Hepatic stellate cell (primary cell): ENCODE results near the gene RASGRF2.
"Not testable (repeated sequence)": the region's sequence is repeated elsewhere in the genome, so short reads cannot be mapped to it uniquely, and the experiment has no call there.

ENCODE experiments used
- DNase-seq: peaks from one replicate; pipeline ENCODE4 v3.0.0; 2011; ENCODE audit warnings: low spot score

The RASGRF2 gene

DNA sequence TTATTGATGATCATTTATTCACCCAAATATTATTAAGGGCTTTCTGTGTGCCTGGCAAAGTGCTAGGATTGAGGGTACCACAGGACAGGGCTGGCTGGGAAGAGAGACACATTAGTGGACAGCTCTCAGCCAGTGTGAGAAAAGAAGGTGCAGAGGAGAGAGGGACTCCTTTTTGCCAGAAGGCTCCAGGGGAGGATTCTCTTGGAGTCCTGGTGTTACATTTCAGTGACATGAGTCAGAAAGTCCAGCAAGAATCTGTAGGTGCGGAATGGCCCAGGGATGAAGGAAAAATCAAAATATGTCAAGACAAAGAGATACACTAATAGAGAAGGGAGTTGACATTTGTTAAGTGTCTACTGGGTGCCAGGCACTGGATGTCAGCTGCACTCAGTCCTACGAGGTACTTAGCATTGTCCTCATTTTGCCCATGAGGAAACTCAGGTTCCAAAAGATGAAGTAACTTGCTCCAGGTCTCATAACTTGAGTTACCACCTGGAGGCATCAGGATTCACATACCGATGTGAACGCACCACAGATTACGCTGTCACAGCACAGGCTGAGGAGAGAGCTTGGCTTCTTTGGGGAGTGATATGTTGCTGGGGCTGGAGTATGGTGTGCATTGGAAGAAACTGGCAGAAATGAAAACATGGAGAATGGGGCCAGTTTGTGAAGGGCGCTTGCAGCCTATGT is 60.5 kb downstream of the RASGRF2 start:
- DNase-seq = no peak

- no peak for DNase-seq
Observed at GRCh38 chr5:81021486-81021885, 61.3 kb downstream of the RASGRF2 start.

GRCh38 chr5:81021951-81022687 is 62.0 kb downstream of the RASGRF2 start:
- no peak for DNase-seq

DNA sequence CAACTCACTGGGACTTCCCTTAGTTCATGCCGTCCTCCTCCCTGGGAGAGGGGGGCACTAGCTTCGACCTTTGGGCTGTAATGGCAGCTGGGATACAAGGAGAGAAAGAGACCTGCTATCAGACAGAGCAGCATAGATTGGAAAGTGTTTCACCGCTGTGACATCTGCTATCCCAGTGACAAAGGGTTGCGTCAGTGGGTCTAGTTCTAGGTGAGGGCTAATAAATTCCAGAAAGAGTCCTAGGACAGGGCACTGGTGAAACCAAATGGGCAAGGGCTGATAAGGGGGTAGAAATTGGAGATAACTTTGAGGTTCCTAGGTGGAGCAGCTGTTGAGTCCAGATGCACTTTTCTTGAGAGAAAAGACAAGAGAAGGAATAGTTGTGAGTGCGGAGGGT is 62.5 kb downstream of the RASGRF2 start:
- no peak for DNase-seq

- DNase-seq = no peak
Observed at GRCh38 chr5:81023261-81023970, 63.3 kb downstream of the RASGRF2 start.

GRCh38 chr5:81027481-81028058 is 67.4 kb downstream of the RASGRF2 start:
- no peak for DNase-seq

GRCh38 chr5:81028888-81029287 is 68.7 kb downstream of the RASGRF2 start:
- DNase-seq = not testable (repeated sequence)

DNA sequence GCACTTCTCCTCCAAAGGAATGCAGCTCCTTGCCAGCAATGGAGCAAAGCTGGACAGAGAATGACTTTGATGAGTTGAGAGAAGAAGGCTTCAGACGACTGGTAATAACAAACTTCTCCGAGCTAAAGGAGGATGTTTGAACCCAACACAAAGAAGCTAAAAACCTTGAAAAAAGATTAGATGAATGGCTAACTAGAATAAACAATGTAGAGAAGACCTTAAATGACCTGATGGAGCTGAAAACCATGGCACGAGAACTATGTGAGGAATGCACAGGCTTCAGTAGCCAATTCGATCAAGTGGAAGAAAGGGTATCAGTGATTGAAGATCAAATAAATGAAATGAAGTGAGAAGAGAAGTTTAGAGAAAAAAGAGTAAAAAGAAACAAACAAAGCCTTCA is 69.6 kb downstream of the RASGRF2 start:
- not testable (repeated sequence) for DNase-seq

DNA sequence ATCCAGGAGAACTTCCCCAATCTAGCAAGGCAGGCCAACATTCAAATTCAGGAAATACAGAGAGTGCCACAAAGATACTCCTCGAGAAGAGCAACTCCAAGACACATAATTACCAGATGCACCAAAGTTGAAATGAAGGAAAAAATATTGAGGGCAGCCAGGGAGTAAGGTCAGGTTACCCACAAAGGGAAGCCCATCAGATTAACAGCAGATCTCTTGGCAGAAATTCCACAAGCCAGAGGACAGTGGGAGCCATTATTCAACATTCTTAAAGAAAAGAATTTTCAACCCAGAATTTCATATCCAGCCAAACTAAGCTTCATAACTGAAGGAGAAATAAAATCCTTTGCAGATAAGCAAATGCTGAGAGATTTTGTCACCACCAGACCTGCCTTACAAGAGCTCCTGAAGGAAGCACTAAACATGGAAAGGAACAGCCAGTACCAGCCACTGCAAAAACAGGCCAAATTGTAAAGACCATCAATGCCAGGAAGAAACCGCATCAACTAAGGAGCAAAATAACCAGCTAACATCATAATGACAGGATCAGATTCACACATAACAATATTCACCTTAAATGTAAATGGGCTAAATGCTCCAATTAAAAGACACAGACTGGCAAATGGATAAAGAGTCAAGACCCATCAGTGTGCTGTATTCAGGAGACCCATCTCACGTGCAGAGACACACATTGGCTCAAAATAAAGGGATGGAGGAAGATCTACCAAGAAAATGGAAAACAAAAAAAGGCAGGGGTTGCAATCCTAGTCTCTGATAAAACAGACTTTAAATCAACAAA is 70.3 kb downstream of the RASGRF2 start:
- DNase-seq = not testable (repeated sequence)

DNA sequence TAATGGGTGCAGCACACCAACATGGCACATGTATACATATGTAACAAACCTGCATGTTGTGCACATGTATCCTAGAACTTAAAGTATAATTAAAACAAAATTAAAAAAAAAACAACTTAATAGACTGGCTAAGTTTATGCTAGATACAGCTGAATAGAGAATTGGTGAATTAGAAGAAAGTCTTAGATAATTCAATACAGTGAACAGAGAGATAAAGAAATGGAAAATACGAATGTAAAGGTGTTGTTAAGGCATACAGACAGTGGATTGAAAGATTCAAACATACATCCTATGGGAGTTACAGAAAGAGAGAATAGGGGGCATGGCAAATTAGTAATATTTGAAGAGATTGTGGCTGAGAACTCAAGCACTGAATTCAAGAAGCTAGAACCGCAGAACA is 75.4 kb downstream of the RASGRF2 start:
- DNase-seq = no peak

DNA sequence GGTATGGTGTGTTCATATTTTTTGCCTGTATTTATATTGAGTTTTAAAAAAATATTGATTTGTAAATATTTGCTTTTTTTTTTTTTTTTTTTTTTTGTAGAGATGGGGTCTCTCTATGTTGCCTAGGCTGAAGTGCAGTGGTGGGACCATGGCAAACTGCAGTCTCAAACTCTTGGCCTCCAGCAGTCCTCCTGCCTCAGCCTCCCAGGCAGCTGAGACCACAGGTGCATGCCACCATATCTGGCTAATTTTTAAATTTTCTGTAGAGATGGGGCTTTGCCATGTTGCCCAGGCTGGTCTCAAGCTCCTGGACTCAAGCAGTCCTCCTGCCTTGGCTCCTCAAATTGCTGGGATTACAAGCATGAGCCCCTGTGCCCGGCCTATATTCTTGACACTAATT is 78.3 kb downstream of the RASGRF2 start:
- DNase-seq = no peak

DNA sequence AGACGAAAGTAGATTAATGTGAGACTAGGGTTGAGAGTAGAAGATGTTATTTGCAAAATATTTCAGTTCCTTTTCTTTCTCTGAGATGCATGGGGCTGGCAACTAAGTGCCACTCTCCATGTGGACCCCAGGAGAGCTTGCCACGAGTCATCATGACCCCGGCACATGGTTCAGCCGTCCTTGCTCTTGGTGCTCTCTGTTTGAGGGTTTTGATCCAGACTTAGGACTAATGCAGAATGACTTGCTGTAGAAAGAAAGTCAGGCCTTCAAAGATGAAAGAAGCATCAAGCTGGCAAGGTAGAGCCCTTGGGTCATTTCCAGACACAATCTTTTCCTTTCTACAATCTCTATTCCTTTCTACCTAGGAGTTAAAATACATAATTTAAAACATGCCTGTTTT is 84.7 kb downstream of the RASGRF2 start:
- no peak for DNase-seq

DNA sequence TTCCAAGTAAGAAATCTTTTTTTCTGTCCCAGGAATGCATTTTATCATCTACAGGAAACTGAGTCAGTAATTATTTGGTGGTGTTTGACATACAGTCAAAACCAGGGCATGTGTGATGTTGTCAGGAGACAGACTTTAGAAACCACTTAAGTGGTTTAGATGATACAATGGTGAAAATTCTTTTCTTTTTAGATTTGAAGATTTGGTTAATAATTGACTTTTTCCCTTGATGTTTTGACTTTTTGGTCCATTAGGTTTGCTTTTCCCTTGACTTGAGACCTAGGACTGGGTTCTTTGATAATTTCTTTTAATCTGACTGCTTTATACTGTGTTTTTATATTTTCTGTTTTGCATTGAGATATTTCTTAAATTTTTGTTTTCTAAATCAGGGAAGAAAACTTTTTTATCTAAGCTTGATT is 85.2 kb downstream of the RASGRF2 start:
- DNase-seq = no peak

GRCh38 chr5:81046041-81046440 is 85.9 kb downstream of the RASGRF2 start:
- no peak for DNase-seq

- no peak for DNase-seq
Observed at GRCh38 chr5:81052325-81052724, 92.2 kb downstream of the RASGRF2 start.

GRCh38 chr5:81053282-81053681 is 93.1 kb downstream of the RASGRF2 start:
- DNase-seq = not testable (repeated sequence)

DNA sequence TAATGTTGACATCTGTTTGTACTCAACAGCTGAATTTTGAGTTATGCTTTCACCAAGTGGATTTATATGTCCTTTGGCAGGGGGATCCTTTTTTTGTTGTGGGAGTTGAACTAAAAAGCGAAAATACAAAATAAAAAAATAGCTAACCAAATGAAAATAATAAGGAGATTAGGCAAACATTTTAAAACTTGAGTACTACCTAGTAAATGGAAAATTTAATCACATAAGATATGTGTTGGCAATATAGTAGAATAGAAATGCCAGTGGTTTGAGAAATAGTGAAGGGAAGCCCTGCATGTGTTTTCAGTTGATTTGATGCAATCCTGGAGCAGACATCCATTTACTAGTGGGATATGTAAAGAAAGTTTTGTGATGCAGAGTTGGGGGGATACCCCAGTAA is 98.0 kb downstream of the RASGRF2 start:
- no peak for DNase-seq

- DNase-seq = no peak
Observed at GRCh38 chr5:81065492-81065891, 105.3 kb downstream of the RASGRF2 start.

DNA sequence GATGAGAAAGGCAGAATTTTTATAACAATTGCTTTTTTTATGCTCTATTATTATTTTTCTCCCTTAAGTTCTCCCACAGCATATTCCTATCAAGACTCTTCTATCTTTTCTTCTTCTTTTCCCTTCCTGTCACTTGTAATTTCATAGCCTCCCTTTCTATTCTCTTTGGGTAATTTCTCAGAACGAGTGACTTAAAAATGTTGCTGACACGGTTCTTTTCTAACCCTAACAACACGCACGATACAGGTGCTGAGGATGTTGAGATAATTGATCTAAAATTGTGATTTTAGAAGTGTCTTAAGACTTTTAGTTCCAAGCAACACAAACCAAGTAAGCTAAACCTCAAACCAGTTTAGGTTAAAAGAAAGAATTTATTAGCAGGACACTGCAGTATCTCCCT is 105.9 kb downstream of the RASGRF2 start:
- DNase-seq = no peak

DNA sequence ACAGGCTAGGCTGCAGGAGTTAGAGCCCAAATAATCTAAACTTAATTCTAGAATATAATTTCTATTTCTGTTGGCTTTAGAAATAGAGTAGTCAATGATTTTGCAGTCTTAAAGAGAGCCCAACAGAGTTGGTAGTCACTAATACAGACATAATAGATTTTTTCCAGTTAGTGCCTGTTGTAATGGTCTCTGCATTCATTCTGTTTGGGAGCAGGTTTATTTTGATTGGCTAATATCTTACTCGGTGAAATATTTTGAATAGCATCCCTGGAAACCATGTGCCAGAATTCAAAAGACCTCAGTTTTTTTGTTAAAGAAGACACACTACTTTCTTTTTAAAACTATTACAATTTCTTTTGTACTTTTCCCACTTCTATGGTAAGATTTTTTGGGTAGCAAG is 107.2 kb downstream of the RASGRF2 start:
- no peak for DNase-seq

DNA sequence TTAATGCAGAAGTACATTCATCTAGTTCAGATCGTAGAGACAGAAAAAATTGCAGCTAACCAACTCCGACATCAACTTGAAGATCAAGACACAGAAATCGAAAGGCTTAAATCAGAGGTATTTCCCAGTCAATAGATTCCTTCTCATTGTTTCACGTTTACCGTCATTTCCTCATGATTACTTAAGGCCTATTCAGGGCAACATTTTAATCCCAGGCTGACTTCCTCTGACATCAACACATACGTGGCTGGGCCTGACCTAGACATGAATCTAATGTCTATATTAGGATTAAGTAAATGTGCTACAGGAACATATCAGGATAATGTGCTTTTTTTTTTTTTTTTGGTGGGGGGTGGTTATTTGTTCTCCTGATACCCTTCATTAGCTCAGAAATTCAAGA is 107.9 kb downstream of the RASGRF2 start:
- DNase-seq = no peak

DNA sequence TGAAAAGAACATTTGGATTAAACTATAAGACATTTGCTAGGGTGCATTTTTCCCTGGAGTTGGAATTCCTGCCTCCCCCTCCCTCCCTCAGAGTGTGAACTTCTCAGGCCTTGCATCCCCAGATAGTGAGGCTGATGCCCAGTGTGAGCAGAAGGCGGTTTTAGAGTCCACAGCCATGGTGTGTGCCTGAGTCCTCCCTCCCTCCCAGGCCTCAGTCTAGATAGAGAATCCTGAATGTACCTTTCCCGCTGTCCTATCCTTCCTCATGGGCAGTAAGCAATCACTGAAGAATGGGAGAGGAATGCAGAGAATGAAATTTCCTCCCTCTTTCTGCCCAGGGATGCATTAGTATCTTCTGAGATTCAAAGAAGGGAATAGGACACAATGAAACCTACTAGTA is 108.5 kb downstream of the RASGRF2 start:
- no peak for DNase-seq
